ENCODE measurements around the gene CLTC. TPM values are rescaled to one million over a fixed set of nuclear protein-coding genes. Genes with fewer than 3 reads are reported as not detected.

Gene CLTC
- polyA plus RNA-seq, 1 of the 3 experiments (the other 2 are of a cell fraction): 160 TPM

DNA sequence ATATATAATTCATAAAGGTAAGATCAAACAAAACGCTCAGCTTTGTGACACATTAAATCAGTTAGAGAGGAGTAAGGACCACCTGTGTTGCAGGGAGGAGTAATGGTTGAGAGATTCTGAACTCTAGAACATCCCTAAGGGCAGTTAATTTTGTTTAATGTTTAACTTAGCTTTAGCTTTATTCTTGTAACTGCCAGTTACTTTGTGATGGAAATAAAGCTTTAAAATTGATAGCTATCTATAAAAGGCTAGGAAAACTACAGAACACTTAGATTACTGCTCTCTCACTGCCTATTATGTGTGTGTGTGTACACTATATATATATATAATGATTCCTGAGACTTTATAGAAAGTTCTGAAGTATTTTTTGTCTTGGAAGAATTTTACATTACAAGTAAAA is 49.7 kb downstream of the CLTC start:
- peaks cover 90 to 95% of the 10 kb centered on the region in 2 experiments for H3K36me3 ChIP-seq (replicated peaks in 1 of 2; ENCODE audit: control insufficient read depth in 1 of 2, insufficient read depth in 2 of 2, low read length in 1 of 2)
- no peaks in the 10 kb centered on the region for H3K9me3 ChIP-seq
- H4K20me1 ChIP-seq (ENCODE audit: insufficient read depth): peaks cover 52% of the 10 kb centered on the region
- peaks cover 57% of the 10 kb centered on the region for H3F3A ChIP-seq (replicated peaks; ENCODE audit: insufficient read depth)
- H3K27me3 ChIP-seq (ENCODE audit: insufficient read depth): no peaks in the 10 kb centered on the region
- POLR2A ChIA-PET: no interaction called here
- peak overlapping the region; percentile 3; the same call in 1 of the 2 replicates for H3K9ac ChIP-seq
- H3K79me2 ChIP-seq (ENCODE audit: insufficient read depth): peaks cover 88% of the 10 kb centered on the region
- WGBS (ENCODE audit: low lambda C conversion rate): 40% methylated on average over 1 of the region's 1 CpG
- DNase-seq: no peak
- no peak overlapping the region for H3K4me3 ChIP-seq (ENCODE audit: low read depth in 2 of 2, low read length in 1 of 2)
- CTCF ChIA-PET: interaction anchor here (1.4 to 2.7 kb wide), 3 partner anchors 9 to 190 kb away, joined by 3 to 13 read pairs (median 9); no protein-coding TSS in a partner anchor
- peak overlapping the region; percentile 74 to 82; a peak in 3 of 4 replicates for H3K27ac ChIP-seq (ENCODE audit: low read depth in 2 of 2, low read length in 1 of 2)
- TF ChIP-seq EZH2phosphoT487 (IDR thresholded peaks at IDR 0.05; ENCODE audit: borderline replicate concordance, low read depth) (no peak), TAF1 (IDR thresholded peaks at IDR 0.05; ENCODE audit: borderline replicate concordance, low read depth, low read length) (no peak), MEF2A (IDR thresholded peaks at IDR 0.05; ENCODE audit: borderline replicate concordance, low read depth) (no peak), RCOR1 (IDR thresholded peaks at IDR 0.05; ENCODE audit: low read length) (no peak), GABPA (IDR thresholded peaks at IDR 0.05; ENCODE audit: low read depth) (no peak), JUND (IDR thresholded peaks at IDR 0.05) (no peak), NFIC (IDR thresholded peaks at IDR 0.05; ENCODE audit: borderline replicate concordance) (no peak), RAD21 (IDR thresholded peaks at IDR 0.05; ENCODE audit: low read length) (no peak), FOXJ3 (CRISPR knock-in tag; IDR thresholded peaks at IDR 0.05) (no peak), SMC3 (IDR thresholded peaks at IDR 0.05; ENCODE audit: low read depth, low read length) (no peak), GATA2 (CRISPR knock-in tag; IDR thresholded peaks at IDR 0.05) (no peak)
- TF ChIP-seq, protein P1, sequence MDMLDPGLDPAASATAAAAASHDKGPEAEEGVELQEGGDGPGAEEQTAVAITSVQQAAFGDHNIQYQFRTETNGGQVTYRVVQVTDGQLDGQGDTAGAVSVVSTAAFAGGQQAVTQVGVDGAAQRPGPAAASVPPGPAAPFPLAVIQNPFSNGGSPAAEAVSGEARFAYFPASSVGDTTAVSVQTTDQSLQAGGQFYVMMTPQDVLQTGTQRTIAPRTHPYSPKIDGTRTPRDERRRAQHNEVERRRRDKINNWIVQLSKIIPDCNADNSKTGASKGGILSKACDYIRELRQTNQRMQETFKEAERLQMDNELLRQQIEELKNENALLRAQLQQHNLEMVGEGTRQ (IDR thresholded peaks at IDR 0.05; ENCODE audit: borderline replicate concordance, low read depth, low read length): no peak
- TF ChIP-seq, protein P2, sequence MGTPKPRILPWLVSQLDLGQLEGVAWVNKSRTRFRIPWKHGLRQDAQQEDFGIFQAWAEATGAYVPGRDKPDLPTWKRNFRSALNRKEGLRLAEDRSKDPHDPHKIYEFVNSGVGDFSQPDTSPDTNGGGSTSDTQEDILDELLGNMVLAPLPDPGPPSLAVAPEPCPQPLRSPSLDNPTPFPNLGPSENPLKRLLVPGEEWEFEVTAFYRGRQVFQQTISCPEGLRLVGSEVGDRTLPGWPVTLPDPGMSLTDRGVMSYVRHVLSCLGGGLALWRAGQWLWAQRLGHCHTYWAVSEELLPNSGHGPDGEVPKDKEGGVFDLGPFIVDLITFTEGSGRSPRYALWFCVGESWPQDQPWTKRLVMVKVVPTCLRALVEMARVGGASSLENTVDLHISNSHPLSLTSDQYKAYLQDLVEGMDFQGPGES (IDR thresholded peaks at IDR 0.05; ENCODE audit: low read depth, low read length): no peak
- TF ChIP-seq, protein P3, sequence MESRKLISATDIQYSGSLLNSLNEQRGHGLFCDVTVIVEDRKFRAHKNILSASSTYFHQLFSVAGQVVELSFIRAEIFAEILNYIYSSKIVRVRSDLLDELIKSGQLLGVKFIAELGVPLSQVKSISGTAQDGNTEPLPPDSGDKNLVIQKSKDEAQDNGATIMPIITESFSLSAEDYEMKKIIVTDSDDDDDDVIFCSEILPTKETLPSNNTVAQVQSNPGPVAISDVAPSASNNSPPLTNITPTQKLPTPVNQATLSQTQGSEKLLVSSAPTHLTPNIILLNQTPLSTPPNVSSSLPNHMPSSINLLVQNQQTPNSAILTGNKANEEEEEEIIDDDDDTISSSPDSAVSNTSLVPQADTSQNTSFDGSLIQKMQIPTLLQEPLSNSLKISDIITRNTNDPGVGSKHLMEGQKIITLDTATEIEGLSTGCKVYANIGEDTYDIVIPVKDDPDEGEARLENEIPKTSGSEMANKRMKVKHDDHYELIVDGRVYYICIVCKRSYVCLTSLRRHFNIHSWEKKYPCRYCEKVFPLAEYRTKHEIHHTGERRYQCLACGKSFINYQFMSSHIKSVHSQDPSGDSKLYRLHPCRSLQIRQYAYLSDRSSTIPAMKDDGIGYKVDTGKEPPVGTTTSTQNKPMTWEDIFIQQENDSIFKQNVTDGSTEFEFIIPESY (IDR thresholded peaks at IDR 0.05; ENCODE audit: borderline replicate concordance, low read depth): no peak
- TF ChIP-seq, protein P4, sequence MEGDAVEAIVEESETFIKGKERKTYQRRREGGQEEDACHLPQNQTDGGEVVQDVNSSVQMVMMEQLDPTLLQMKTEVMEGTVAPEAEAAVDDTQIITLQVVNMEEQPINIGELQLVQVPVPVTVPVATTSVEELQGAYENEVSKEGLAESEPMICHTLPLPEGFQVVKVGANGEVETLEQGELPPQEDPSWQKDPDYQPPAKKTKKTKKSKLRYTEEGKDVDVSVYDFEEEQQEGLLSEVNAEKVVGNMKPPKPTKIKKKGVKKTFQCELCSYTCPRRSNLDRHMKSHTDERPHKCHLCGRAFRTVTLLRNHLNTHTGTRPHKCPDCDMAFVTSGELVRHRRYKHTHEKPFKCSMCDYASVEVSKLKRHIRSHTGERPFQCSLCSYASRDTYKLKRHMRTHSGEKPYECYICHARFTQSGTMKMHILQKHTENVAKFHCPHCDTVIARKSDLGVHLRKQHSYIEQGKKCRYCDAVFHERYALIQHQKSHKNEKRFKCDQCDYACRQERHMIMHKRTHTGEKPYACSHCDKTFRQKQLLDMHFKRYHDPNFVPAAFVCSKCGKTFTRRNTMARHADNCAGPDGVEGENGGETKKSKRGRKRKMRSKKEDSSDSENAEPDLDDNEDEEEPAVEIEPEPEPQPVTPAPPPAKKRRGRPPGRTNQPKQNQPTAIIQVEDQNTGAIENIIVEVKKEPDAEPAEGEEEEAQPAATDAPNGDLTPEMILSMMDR (IDR thresholded peaks at IDR 0.05): no peak
- no peak overlapping the region for H2AFZ ChIP-seq (ENCODE audit: low read depth)
- H3K9me2 ChIP-seq: no peaks in the 10 kb centered on the region
- H3K4me1 ChIP-seq (ENCODE audit: control insufficient read depth in 1 of 2, insufficient read depth in 2 of 2, low read depth in 1 of 2, low read length in 1 of 2): peaks cover 4 to 44% of the 10 kb centered on the region in 2 experiments; a peak in 3 of 4 replicates
- peak overlapping the region; percentile 68; the same call in 1 of the 2 replicates for H3K4me2 ChIP-seq

All from SK-N-SH (cell line).